Kidney epithelial cell (primary cell): ENCODE measurements around the gene ABCF2. TPM values are rescaled to one million over a fixed set of nuclear protein-coding genes. Genes with fewer than 3 reads are reported as not detected.

Experiments used
- DNase-seq: peaks from one replicate; pipeline ENCODE4 v3.0.0-alpha.2; 2010; ENCODE audit warnings: low read depth
- H3K27me3 ChIP-seq: 2 replicates; pipeline ENCODE4 v1.6.0; 2011; ENCODE audit warnings: low read length; ENCODE audit not compliant: control insufficient read depth, insufficient read depth
- H3K36me3 ChIP-seq: 2 replicates; pipeline ENCODE4 v1.5.1; 2011; ENCODE audit warnings: low read length; ENCODE audit not compliant: control insufficient read depth, insufficient read depth
- H3K4me3 ChIP-seq: 2 replicates; pipeline ENCODE4 v1.5.1; 2011; ENCODE audit warnings: low read depth, mild to moderate bottlenecking, control low read depth, low read length
- total RNA-seq: library from RNA; depleted of rRNA; stranded (reverse); fragments of >200 nt; gene quantifications from 2 replicates; pipeline ENCODE4 v1.2.3, GENCODE V29; 2015
- TF ChIP-seq, protein P1 (sequence below): IDR thresholded peaks from 2 replicates; pipeline ENCODE4 v1.5.1; 2011; ENCODE audit warnings: mild to moderate bottlenecking, moderate library complexity, low read length, control low read depth, inconsistent platforms; ENCODE audit not compliant: insufficient read depth, poor library complexity, severe bottlenecking

The ABCF2 gene
- total RNA-seq, 1 donor from 2014 or later: 75.4 TPM

- Histone ChIP-seq H3K4me3 (no peak overlapping the region), H3K36me3 (no peaks in the 10 kb centered on the region), H3K27me3 (peaks cover 66% of the 10 kb centered on the region)
- TF ChIP-seq, protein P1, sequence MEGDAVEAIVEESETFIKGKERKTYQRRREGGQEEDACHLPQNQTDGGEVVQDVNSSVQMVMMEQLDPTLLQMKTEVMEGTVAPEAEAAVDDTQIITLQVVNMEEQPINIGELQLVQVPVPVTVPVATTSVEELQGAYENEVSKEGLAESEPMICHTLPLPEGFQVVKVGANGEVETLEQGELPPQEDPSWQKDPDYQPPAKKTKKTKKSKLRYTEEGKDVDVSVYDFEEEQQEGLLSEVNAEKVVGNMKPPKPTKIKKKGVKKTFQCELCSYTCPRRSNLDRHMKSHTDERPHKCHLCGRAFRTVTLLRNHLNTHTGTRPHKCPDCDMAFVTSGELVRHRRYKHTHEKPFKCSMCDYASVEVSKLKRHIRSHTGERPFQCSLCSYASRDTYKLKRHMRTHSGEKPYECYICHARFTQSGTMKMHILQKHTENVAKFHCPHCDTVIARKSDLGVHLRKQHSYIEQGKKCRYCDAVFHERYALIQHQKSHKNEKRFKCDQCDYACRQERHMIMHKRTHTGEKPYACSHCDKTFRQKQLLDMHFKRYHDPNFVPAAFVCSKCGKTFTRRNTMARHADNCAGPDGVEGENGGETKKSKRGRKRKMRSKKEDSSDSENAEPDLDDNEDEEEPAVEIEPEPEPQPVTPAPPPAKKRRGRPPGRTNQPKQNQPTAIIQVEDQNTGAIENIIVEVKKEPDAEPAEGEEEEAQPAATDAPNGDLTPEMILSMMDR: no peak
- DNase-seq: no peak
Measured at GRCh38 chr7:151179287-151179860, 47.6 kb downstream of the ABCF2 start.

DNA sequence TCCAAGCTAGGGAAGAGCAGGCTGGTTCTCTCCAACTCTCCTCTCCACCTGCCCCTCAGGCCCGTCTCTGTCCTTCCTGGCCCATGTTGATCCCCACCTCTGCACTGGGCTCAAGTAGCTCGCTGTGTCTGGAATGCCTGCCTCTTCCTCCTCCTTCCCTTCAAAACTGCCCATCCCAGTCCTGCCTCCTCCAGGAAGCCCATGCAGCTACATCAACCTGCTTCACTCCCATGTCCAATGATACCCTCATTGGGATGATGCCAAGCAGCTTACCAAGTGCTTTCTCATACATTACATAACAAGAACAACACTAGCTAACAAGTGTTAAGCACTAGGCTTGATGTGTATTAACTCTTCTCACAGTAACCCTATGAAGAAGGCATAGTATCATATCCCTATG lies 48.2 kb downstream of the ABCF2 start:
- Histone ChIP-seq H3K4me3 (no peak overlapping the region), H3K27me3 (peaks cover 71% of the 10 kb centered on the region), H3K36me3 (no peaks in the 10 kb centered on the region)
- no peak for DNase-seq
- TF ChIP-seq, protein P1: no peak

DNA sequence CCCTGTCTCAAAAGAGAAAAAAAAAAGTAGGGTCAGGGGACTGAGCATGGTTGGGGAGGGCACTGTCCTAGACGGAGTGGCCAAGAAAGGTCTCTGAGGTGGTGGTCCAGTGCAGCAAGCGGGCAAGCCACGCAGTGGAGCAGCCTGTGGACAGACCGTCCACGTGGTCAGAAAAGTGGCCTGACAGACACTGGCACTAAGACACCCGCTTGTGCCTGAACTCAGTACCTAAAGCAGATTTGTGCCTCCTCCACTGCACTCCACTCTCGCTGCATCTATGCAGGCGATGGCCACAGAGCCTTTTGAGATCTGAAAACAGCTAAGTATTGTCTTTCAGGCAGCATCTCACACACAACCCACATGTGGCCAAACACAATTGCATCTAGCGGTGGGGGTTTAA lies 48.8 kb downstream of the ABCF2 start:
- Histone ChIP-seq H3K36me3 (no peaks in the 10 kb centered on the region), H3K27me3 (peaks cover 75% of the 10 kb centered on the region), H3K4me3 (no peak overlapping the region)
- no peak for DNase-seq
- TF ChIP-seq, protein P1: no peak

GRCh38 chr7:151177310-151177709 lies 49.7 kb downstream of the ABCF2 start:
- no peak for DNase-seq
- H3K4me3 ChIP-seq: no peak overlapping the region
- H3K36me3 ChIP-seq: no peaks in the 10 kb centered on the region
- peaks cover 79% of the 10 kb centered on the region for H3K27me3 ChIP-seq
- TF ChIP-seq, protein P1: no peak

DNA sequence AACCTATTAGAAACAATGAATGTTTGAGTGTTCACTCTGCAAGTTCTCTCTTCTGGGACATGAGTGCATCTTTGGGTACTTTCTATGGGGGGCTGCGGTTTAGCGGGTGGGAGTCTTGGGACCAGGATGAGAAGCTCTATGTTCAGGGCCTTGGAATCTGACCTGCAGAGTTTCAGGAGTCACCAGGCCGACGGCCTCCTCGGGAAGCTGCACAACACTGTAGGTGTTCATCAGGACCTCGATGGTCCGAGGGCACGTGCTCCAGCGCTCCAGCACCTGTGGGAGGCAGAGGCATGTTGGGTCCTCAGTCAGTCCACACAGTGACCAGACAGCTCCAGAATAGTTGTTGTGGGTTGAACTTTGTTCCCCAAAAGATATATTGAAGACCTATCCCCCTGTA lies 50.6 kb downstream of the ABCF2 start:
- Histone ChIP-seq H3K4me3 (no peak overlapping the region), H3K36me3 (no peaks in the 10 kb centered on the region), H3K27me3 (peaks cover 78% of the 10 kb centered on the region)
- TF ChIP-seq, protein P1: no peak
- DNase-seq: no peak

DNA sequence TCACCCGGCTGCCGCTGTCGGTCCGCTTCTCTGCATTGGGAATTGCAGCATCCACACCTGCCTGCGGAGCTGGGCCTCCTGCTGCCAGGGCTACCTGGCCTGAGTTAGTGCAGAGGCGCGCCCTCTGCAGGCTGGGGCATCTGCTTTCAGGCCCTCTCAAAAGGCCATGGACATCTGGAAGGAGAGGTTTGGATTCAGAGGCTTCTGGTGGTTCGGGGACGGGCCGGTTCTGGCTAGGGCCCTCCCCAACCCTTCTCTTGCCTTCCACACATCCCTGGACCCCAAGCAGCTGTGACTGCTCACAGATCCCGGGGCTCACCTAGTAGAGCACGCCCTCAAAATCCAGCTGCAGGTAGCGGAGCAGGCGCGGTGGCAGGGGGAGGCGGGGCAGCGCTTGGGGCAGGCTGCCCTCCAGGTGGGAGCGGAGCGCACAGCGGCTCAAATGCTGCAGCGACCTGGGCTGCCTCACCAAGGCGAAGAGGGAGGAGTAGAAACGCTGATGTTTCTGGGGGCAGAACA lies 51.2 kb downstream of the ABCF2 start:
- DNase-seq: no peak
- Histone ChIP-seq H3K4me3 (no peak overlapping the region), H3K36me3 (no peaks in the 10 kb centered on the region), H3K27me3 (peaks cover 76% of the 10 kb centered on the region)
- TF ChIP-seq, protein P1: no peak
